Measurements from ENCODE around the gene ARID1A. TPM values are rescaled to one million over a fixed set of nuclear protein-coding genes. Genes with fewer than 3 reads are reported as not detected.

ARID1A gene
- total and polyA plus RNA-seq, 2 of the 4 experiments (the other 2 are of a cell fraction), result 14.0 to 40.7 TPM

DNA sequence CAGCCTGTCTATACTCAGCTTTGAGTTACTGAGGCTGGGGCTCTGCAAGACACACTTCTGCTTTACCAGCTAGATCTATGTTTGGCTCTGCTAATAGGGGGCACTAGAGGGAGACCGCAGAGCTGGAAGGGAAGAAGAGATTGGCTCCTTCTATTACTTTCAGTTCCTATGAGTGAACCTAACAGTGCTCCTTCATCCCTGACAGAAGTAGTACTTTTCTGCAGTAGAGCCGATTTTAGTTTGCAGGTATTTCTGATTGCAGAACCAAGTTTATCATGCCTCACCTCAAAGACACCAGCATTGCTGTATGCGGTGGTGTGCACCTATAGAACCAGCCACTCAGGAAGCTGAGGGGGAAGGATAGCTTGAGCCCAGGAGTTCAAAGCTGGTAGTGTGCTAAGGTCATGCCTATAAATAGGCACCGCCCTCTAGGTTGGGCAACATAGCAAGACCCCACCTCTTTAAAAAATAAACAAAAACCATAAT lies 125.0 kb downstream of the ARID1A start:
- H3K9ac ChIP-seq (ENCODE audit: low read depth, low read length), result no peak overlapping the region
- peaks cover 3% of the 10 kb centered on the region; the same call in 1 of the 2 replicates for H3K9me1 ChIP-seq (ENCODE audit: insufficient read depth, low read length)
- H3K9me3 ChIP-seq (ENCODE audit: control insufficient read depth, insufficient read depth, low read length), result no peaks in the 10 kb centered on the region
- H2AK5ac ChIP-seq (ENCODE audit: low read depth, low read length), result no peak overlapping the region
- no peak overlapping the region for H4K5ac ChIP-seq (ENCODE audit: low read depth, low read length)
- intact Hi-C loops (cut with micrococcal nuclease), result no loop called here
- no peak overlapping the region for H2BK120ac ChIP-seq (ENCODE audit: low read depth, low read length)
- no peak overlapping the region for H2AFZ ChIP-seq (replicated peaks; ENCODE audit: low read length, poor library complexity)
- no peak overlapping the region for H2AK9ac ChIP-seq (replicated peaks; ENCODE audit: low read depth, low read length, poor library complexity)
- H3K4me3 ChIP-seq (ENCODE audit: insufficient read depth, low read depth, low read length), result no peak overlapping the region
- dilution Hi-C loops (cut with HindIII; ENCODE audit: low sequenced_read_pairs, unreplicated experiment), result no loop called here
- H4K8ac ChIP-seq (ENCODE audit: low read depth in 2 of 2, low read length in 2 of 2), result no peak overlapping the region
- no peaks in the 10 kb centered on the region for H4K20me1 ChIP-seq (ENCODE audit: insufficient read depth, low read length)
- no peak for ATAC-seq (ENCODE audit: low read depth)
- H3K79me1 ChIP-seq (ENCODE audit: low read depth in 1 of 2, low read length in 2 of 2), result no peaks in the 10 kb centered on the region
- H2BK15ac ChIP-seq (ENCODE audit: low read depth, low read length), result no peak overlapping the region
- no peaks in the 10 kb centered on the region for H3K36me3 ChIP-seq (ENCODE audit: control insufficient read depth, insufficient read depth, low read length)
- in situ Hi-C loops (cut with MboI; ENCODE audit: low sequenced_read_pairs), result no loop called here
- no peak overlapping the region for H3K4ac ChIP-seq (ENCODE audit: low read depth, low read length)
- WGBS, 2 experiments (ENCODE audit: extremely low coverage in 2 of 2, insufficient read length in 1 of 2), result no CpG with 5 or more reads among the region's 4 CpGs
- H3K23ac ChIP-seq (ENCODE audit: low read depth, low read length), result no peak overlapping the region
- no peak for DNase-seq
- no peak overlapping the region for H2BK20ac ChIP-seq (ENCODE audit: low read depth, low read length)
- peaks cover 2% of the 10 kb centered on the region; the same call in 1 of the 2 replicates for H3K4me1 ChIP-seq (ENCODE audit: control insufficient read depth, insufficient read depth, low read length)
- no TSS peak for BruUV-seq (replicated peaks)
- H3K4me2 ChIP-seq (ENCODE audit: low read depth, low read length), result 0 out of 2 replicates have a peak overlapping the region, but pooled peaks have one; percentile 13
- CTCF ChIA-PET, result interaction anchor here (1.0 to 1.4 kb wide), 2 partner anchors 11 to 321 kb away, joined by 3 to 4 read pairs; no protein-coding TSS in a partner anchor
- H3K18ac ChIP-seq (ENCODE audit: low read depth, low read length), result no peak overlapping the region
- H3K14ac ChIP-seq (replicated peaks; ENCODE audit: low read depth, low read length), result no peak overlapping the region
- H3K27ac ChIP-seq (ENCODE audit: insufficient read depth, low read length), result no peak overlapping the region
- TF ChIP-seq MAZ (IDR thresholded peaks at IDR 0.05; ENCODE audit: borderline replicate concordance, low read depth, low read length), result no peak
- TF ChIP-seq FOS (IDR thresholded peaks at IDR 0.05; ENCODE audit: low read depth, low read length), result no peak
- no peak for TF ChIP-seq RCOR1 (IDR thresholded peaks at IDR 0.05; ENCODE audit: insufficient replicate concordance, low read length)
- no peak for TF ChIP-seq CTCF (conservative IDR thresholded peaks at IDR 0.05; ENCODE audit: low read depth, low read length)
- TF ChIP-seq RAD21 (IDR thresholded peaks at IDR 0.05; ENCODE audit: low read length), result no peak
- TF ChIP-seq NFE2L2 (IDR thresholded peaks at IDR 0.05; ENCODE audit: low read depth, low read length), result no peak
- TF ChIP-seq CHD1 (IDR thresholded peaks at IDR 0.05; ENCODE audit: low read depth, low read length), result no peak
- TF ChIP-seq CEBPB (IDR thresholded peaks at IDR 0.05; ENCODE audit: low read depth, low read length), result no peak
- TF ChIP-seq RFX5 (IDR thresholded peaks at IDR 0.05; ENCODE audit: low read depth, low read length), result no peak
- no peak for TF ChIP-seq MXI1 (IDR thresholded peaks at IDR 0.05; ENCODE audit: borderline replicate concordance, low read depth, low read length)
- TF ChIP-seq BHLHE40 (IDR thresholded peaks at IDR 0.05; ENCODE audit: low read depth, low read length), result no peak
- no peak for TF ChIP-seq POLR2A (IDR thresholded peaks at IDR 0.05; ENCODE audit: low read depth, low read length)
- no peak for TF ChIP-seq MAFK (IDR thresholded peaks at IDR 0.05; ENCODE audit: low read depth, low read length)
- TF ChIP-seq SMC3 (IDR thresholded peaks at IDR 0.05; ENCODE audit: low read depth, low read length), result no peak
- TF ChIP-seq ELK1 (IDR thresholded peaks at IDR 0.05; ENCODE audit: borderline replicate concordance, low read depth, low read length), result no peak
- TF ChIP-seq USF2 (IDR thresholded peaks at IDR 0.05; ENCODE audit: low read depth, low read length), result no peak
- H3K56ac ChIP-seq (ENCODE audit: extremely low read depth, insufficient read depth, low read length), result no peak overlapping the region
- H4K91ac ChIP-seq (ENCODE audit: insufficient read depth, low read depth, low read length), result no peak overlapping the region
- H3K27me3 ChIP-seq (ENCODE audit: control insufficient read depth, insufficient read depth, low read length), result no peaks in the 10 kb centered on the region
- H2BK5ac ChIP-seq (ENCODE audit: low read depth, low read length, poor library complexity, severe bottlenecking), result no peak overlapping the region
- POLR2A ChIA-PET (ENCODE audit: unreplicated experiment), result no interaction called here
